Activated naive CD4-positive, alpha-beta T cell treated with anti-CD3 and anti-CD28 coated beads, Interleukin-2, amount 10 ng/mL, durations not matched to agents 7 days and 5 days (primary cell): ENCODE data around the gene PARP11.

Source experiments
- CTCF ChIA-PET: fragments of 350-600 bp; sonication (Branson Sonifier 250); formaldehyde crosslinking; loops from one replicate; lab custom pipeline; 2021; ENCODE audit warnings: antibody characterized with exemption; lab: Charles Lee
- DNase-seq: peaks from one replicate; pipeline ENCODE4 v3.0.0-alpha.2; 2020
- H3K27ac Mint-ChIP-seq: one replicate; pipeline ENCODE4 v1.8.0; 2021; ENCODE audit warnings: mild to moderate bottlenecking, moderate library complexity, mixed read lengths
- H3K27me3 Mint-ChIP-seq: one replicate; pipeline ENCODE4 v1.8.0; 2021; ENCODE audit warnings: mild to moderate bottlenecking, mixed read lengths
- H3K36me3 Mint-ChIP-seq: one replicate; pipeline ENCODE4 v1.8.0; 2021; ENCODE audit warnings: mixed read lengths
- H3K4me1 Mint-ChIP-seq: one replicate; pipeline ENCODE4 v1.8.0; 2021; ENCODE audit warnings: mixed read lengths
- H3K4me3 Mint-ChIP-seq: one replicate; pipeline ENCODE4 v1.8.0; 2021; ENCODE audit warnings: mild to moderate bottlenecking, moderate library complexity, mixed read lengths
- H3K9me3 Mint-ChIP-seq: one replicate; pipeline ENCODE4 v1.8.0; 2021; ENCODE audit warnings: mixed read lengths

The PARP11 gene

GRCh38 chr12:3897371-3897971 lies 24.3 kb upstream of the PARP11 start:
- H3K27ac Mint-ChIP-seq = peak overlapping the region; percentile 96
- H3K4me1 Mint-ChIP-seq = peaks cover 42% of the 10 kb centered on the region
- H3K9me3 Mint-ChIP-seq = no peaks in the 10 kb centered on the region
- CTCF ChIA-PET = interaction anchor here (0.6 to 2.4 kb wide), 4 partner anchors 12 to 65 kb away, joined by 3 to 13 read pairs (median 9); no protein-coding TSS in a partner anchor
- H3K27me3 Mint-ChIP-seq = no peaks in the 10 kb centered on the region
- H3K4me3 Mint-ChIP-seq = peak overlapping the region; percentile 31
- H3K36me3 Mint-ChIP-seq = no peaks in the 10 kb centered on the region
- peak; percentile 41 for DNase-seq

DNA sequence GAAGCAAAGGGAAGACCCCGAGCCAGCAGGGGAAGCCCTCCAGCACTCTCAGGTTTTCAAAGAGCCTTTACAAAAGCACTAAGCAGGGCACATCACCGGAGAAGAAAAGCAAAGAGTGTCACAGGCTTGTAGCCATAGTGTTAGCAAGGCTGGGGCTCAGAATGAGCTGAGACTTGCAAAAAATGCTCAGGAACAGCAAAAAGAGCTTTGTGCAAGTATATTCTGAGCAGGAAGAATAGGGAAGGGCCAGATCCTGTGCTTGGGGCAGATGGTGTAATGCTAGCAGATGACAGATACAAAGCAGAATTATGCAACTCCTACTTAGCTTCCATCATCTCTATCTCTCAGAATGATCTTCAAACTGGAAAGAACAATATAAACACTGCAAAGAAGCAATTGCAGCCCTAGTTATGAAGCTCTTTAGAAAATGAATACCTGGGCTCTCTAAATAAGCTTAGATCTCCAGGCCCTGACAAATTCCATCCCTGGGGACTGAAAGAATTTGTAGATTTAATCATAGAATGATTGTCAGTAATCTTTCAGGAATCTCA lies 23.7 kb upstream of the PARP11 start:
- H3K4me3 Mint-ChIP-seq = peak overlapping the region; percentile 31
- DNase-seq = no peak
- CTCF ChIA-PET = interaction anchor here (0.6 to 2.4 kb wide), 4 partner anchors 12 to 66 kb away, joined by 3 to 13 read pairs (median 9); no protein-coding TSS in a partner anchor
- peak overlapping the region; percentile 96 for H3K27ac Mint-ChIP-seq
- no peaks in the 10 kb centered on the region for H3K36me3 Mint-ChIP-seq
- no peaks in the 10 kb centered on the region for H3K27me3 Mint-ChIP-seq
- peaks cover 42% of the 10 kb centered on the region for H3K4me1 Mint-ChIP-seq
- no peaks in the 10 kb centered on the region for H3K9me3 Mint-ChIP-seq

DNA sequence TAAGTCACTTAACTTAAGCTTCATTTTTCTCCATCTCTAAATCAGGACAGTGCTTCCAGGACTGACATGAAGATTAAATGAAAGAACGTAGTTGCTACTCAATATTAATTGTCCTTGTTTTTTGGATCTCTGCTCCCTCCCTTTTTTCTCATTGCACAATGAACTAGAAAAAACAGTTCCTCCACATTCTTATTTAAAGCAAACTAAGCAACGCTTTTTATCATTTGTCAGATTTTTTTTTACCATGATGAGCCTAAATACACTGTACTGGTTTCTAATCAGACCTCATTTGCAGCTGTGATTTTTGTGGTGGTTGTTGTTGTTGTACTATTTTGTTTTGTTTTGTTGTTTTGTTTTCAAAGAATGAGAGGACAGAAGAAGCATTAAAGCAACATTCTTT lies 23.2 kb upstream of the PARP11 start:
- H3K27me3 Mint-ChIP-seq = no peaks in the 10 kb centered on the region
- no peak overlapping the region for H3K4me3 Mint-ChIP-seq
- no peak for DNase-seq
- H3K9me3 Mint-ChIP-seq = no peaks in the 10 kb centered on the region
- peak overlapping the region; percentile 96 for H3K27ac Mint-ChIP-seq
- CTCF ChIA-PET = interaction anchor here (1.5 to 2.4 kb wide), 3 partner anchors 11 to 66 kb away, joined by 5 to 13 read pairs (median 13); no protein-coding TSS in a partner anchor
- no peaks in the 10 kb centered on the region for H3K36me3 Mint-ChIP-seq
- peaks cover 42% of the 10 kb centered on the region for H3K4me1 Mint-ChIP-seq

DNA sequence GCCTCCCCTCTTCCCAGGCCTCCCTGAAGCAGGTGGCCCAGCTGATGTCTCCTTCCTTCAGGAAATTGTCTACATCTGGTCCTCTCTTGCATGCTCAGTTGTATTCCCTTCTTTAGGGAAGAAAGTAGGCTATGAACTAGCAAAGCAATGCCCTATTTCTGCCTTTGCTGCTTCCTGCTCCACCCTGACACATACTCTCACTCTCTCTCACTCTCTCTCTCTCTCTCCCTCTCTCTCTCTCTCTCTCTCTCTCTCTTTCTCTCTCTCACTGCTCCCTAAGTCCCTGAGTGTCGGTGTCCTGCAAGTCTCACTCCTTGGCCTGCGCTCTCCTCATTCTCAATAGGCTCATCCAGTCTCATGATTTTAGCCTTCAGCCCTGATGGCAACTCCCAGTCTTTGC lies 19.4 kb upstream of the PARP11 start:
- CTCF ChIA-PET = interaction anchor here (1.5 to 3.5 kb wide), 4 partner anchors 8 to 96 kb away, joined by 3 to 20 read pairs (median 12); no protein-coding TSS in a partner anchor
- Mint-ChIP-seq H3K36me3 (no peaks in the 10 kb centered on the region), H3K27ac (no peak overlapping the region), H3K4me3 (no peak overlapping the region), H3K27me3 (peaks cover 4% of the 10 kb centered on the region), H3K9me3 (no peaks in the 10 kb centered on the region), H3K4me1 (peaks cover 17% of the 10 kb centered on the region)
- no peak for DNase-seq

GRCh38 chr12:3891201-3891600 lies 18.0 kb upstream of the PARP11 start:
- Mint-ChIP-seq H3K27me3 (peaks cover 4% of the 10 kb centered on the region), H3K36me3 (no peaks in the 10 kb centered on the region), H3K27ac (no peak overlapping the region), H3K4me1 (peaks cover 8% of the 10 kb centered on the region), H3K9me3 (no peaks in the 10 kb centered on the region), H3K4me3 (no peak overlapping the region)
- DNase-seq = no peak
- CTCF ChIA-PET = interaction anchor here (1.1 to 1.5 kb wide), 3 partner anchors 72 to 386 kb away, joined by 3 to 7 read pairs (median 5); no protein-coding TSS in a partner anchor

DNA sequence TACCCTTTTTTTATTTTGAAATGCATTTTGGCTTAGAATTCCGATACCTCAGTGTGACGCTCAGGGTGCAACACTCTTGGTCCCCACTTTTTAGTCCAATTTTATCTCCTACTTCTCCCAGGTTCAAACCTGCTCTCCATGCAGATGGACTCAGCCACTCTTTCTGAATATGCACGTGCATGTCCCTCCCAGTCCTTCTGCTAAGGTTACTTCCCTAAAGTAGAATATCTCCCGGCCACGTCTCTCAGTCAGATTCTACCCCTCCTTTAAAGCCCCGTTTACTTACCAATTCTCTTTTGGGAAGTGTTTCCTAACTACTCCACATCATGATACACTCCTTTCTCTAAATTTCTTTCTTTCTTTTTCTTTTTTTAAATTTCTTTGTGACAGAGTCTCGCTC lies 15.5 kb upstream of the PARP11 start:
- CTCF ChIA-PET = interaction anchor here (1.0 to 9.4 kb wide), 3 partner anchors 15 to 387 kb away, joined by 3 to 163 read pairs (median 4); no protein-coding TSS in a partner anchor

GRCh38 chr12:3885277-3886094 lies 12.3 kb upstream of the PARP11 start:
- no peak overlapping the region for H3K4me3 Mint-ChIP-seq

More for the DNA sequence above, 15.5 kb upstream of the PARP11 start:
- Mint-ChIP-seq H3K27ac (no peak overlapping the region), H3K27me3 (peaks cover 14% of the 10 kb centered on the region), H3K36me3 (no peaks in the 10 kb centered on the region), H3K4me1 (peaks cover 14% of the 10 kb centered on the region), H3K4me3 (no peak overlapping the region), H3K9me3 (no peaks in the 10 kb centered on the region)
- DNase-seq = no peak

DNA sequence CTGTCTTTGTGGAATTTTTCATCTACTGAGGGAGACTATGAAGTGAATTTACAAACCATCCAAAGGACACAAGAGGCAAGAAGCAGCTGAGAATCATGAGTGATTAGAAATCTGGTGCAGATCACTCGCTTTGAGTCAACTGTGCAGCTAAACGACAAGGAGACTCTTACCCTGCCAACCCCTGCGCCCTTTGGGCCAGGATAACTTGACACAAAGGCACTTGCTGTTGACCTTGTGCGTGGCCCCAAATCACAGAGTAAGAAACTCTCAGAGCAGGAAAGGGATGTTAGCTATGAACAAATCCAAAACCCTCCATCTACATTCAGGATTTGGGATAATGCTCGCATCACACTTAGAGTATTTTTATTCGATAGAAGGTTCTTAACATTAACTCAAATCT lies 11.5 kb upstream of the PARP11 start:
- Mint-ChIP-seq H3K4me3 (no peak overlapping the region), H3K4me1 (peaks cover 19% of the 10 kb centered on the region)
- CTCF ChIA-PET = interaction anchor here (0.6 to 9.4 kb wide), 25 partner anchors 9 to 585 kb away, joined by 3 to 163 read pairs (median 8); no protein-coding TSS in a partner anchor

More at GRCh38 chr12:3885277-3886094, 12.3 kb upstream of the PARP11 start:
- no peaks in the 10 kb centered on the region for H3K9me3 Mint-ChIP-seq
- H3K27ac Mint-ChIP-seq = no peak overlapping the region
- DNase-seq = peak; percentile 51
- no peaks in the 10 kb centered on the region for H3K36me3 Mint-ChIP-seq
- H3K4me1 Mint-ChIP-seq = peaks cover 14% of the 10 kb centered on the region
- H3K27me3 Mint-ChIP-seq = peaks cover 17% of the 10 kb centered on the region
- CTCF ChIA-PET = interaction anchor here (0.6 to 9.4 kb wide), 30 partner anchors 8 to 585 kb away, joined by 3 to 163 read pairs (median 4); partner anchors contain the start of gene CCND2

GRCh38 chr12:3882896-3883564 lies 9.8 kb upstream of the PARP11 start:
- no peak overlapping the region for H3K4me3 Mint-ChIP-seq
- peaks cover 35% of the 10 kb centered on the region for H3K4me1 Mint-ChIP-seq
- CTCF ChIA-PET = interaction anchor here (0.9 to 9.4 kb wide), 19 partner anchors 9 to 583 kb away, joined by 3 to 163 read pairs (median 5); no protein-coding TSS in a partner anchor
- peaks cover 13% of the 10 kb centered on the region for H3K27me3 Mint-ChIP-seq
- no peak for DNase-seq
- H3K36me3 Mint-ChIP-seq = peaks cover 2% of the 10 kb centered on the region
- H3K9me3 Mint-ChIP-seq = no peaks in the 10 kb centered on the region
- no peak overlapping the region for H3K27ac Mint-ChIP-seq

More for the DNA sequence above, 11.5 kb upstream of the PARP11 start:
- Mint-ChIP-seq H3K36me3 (no peaks in the 10 kb centered on the region), H3K27ac (no peak overlapping the region), H3K9me3 (no peaks in the 10 kb centered on the region), H3K27me3 (peaks cover 17% of the 10 kb centered on the region)
- DNase-seq = no peak

DNA sequence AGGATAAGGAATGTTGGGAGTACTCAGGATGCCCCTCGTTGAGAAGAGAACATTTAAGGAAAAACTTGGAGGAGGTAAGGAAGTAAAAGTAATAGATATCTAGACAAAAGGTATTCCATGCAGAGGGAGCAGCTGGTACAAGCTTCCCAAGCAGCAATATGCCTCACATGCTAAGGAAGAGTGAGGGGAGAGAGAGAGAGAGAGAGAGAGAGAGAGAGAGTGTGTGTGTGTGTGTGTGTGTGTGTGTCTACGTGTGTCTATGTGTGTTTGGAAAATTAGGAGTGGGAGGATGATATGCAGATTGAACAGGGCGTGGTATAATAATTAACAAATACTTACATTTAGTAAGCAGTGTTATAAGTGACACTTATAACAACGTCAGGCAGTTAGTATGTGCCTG lies 9.2 kb upstream of the PARP11 start:
- H3K27me3 Mint-ChIP-seq = peaks cover 13% of the 10 kb centered on the region
- H3K4me3 Mint-ChIP-seq = no peak overlapping the region
- H3K36me3 Mint-ChIP-seq = peaks cover 5% of the 10 kb centered on the region
- H3K9me3 Mint-ChIP-seq = no peaks in the 10 kb centered on the region
- no peak overlapping the region for H3K27ac Mint-ChIP-seq
- H3K4me1 Mint-ChIP-seq = peaks cover 39% of the 10 kb centered on the region
- CTCF ChIA-PET = interaction anchor here (1.8 to 9.4 kb wide), 6 partner anchors 11 to 582 kb away, joined by 3 to 163 read pairs (median 63); no protein-coding TSS in a partner anchor
- DNase-seq = no peak

GRCh38 chr12:3881281-3881950 lies 8.2 kb upstream of the PARP11 start:
- H3K27me3 Mint-ChIP-seq = peaks cover 13% of the 10 kb centered on the region
- DNase-seq = no peak
- peaks cover 2% of the 10 kb centered on the region for H3K9me3 Mint-ChIP-seq
- no peak overlapping the region for H3K4me3 Mint-ChIP-seq
- no peak overlapping the region for H3K27ac Mint-ChIP-seq
- peaks cover 5% of the 10 kb centered on the region for H3K36me3 Mint-ChIP-seq
- peaks cover 33% of the 10 kb centered on the region for H3K4me1 Mint-ChIP-seq
- CTCF ChIA-PET = interaction anchor here (1.4 to 9.4 kb wide), 3 partner anchors 12 to 396 kb away, joined by 3 to 163 read pairs (median 106); no protein-coding TSS in a partner anchor

GRCh38 chr12:3879846-3880245 lies 6.6 kb upstream of the PARP11 start:
- CTCF ChIA-PET = interaction anchor here (0.7 to 1.6 kb wide), 2 partner anchors 343 to 397 kb away, joined by 3 to 6 read pairs; no protein-coding TSS in a partner anchor
- Mint-ChIP-seq H3K4me1 (peaks cover 24% of the 10 kb centered on the region), H3K4me3 (no peak overlapping the region), H3K27me3 (peaks cover 9% of the 10 kb centered on the region), H3K27ac (peak overlapping the region; percentile 89), H3K9me3 (peaks cover 2% of the 10 kb centered on the region), H3K36me3 (peaks cover 5% of the 10 kb centered on the region)
- no peak for DNase-seq

- Mint-ChIP-seq H3K4me1 (peaks cover 57% of the 10 kb centered on the region), H3K4me3 (peak overlapping the region; percentile 88)
- CTCF ChIA-PET = interaction anchor here (0.7 kb wide), 1 partner anchor 12 kb away, joined by 3 read pairs; no protein-coding TSS in a partner anchor
These were observed 1.8 kb downstream of the PARP11 start for GRCh38 chr12:3871356-3871755.

More at GRCh38 chr12:3871356-3871755, 1.8 kb downstream of the PARP11 start:
- peaks cover 15% of the 10 kb centered on the region for H3K9me3 Mint-ChIP-seq
- peak overlapping the region; percentile 97 for H3K27ac Mint-ChIP-seq
- peaks cover 32% of the 10 kb centered on the region for H3K36me3 Mint-ChIP-seq
- no peaks in the 10 kb centered on the region for H3K27me3 Mint-ChIP-seq
- no peak for DNase-seq
